IPS-20b (cell line): ENCODE results near the gene SESN1.
"Not testable (repeated sequence)": the region's sequence is repeated elsewhere in the genome, so short reads cannot be mapped to it uniquely, and the experiment has no call there.

Source experiments
- H3K27ac ChIP-seq: one replicate; pipeline ENCODE4 v1.5.1; 2013; ENCODE audit warnings: low read length
- H3K27me3 ChIP-seq: 2 replicates; pipeline ENCODE4 v1.6.1; 2013; ENCODE audit warnings: mild to moderate bottlenecking, low read length, inconsistent platforms; ENCODE audit not compliant: insufficient read depth
- H3K36me3 ChIP-seq: 2 replicates; pipeline ENCODE4 v1.6.1; 2013; ENCODE audit warnings: low read depth, mild to moderate bottlenecking, inconsistent platforms, low read length, moderate library complexity; ENCODE audit not compliant: insufficient read depth
- H3K4me1 ChIP-seq: 2 replicates; pipeline ENCODE4 v1.6.1; 2013; ENCODE audit warnings: mild to moderate bottlenecking, control low read depth, inconsistent platforms, low read length, moderate library complexity; ENCODE audit not compliant: insufficient read depth
- H3K4me3 ChIP-seq: 2 replicates; pipeline ENCODE4 v1.5.1; 2013; ENCODE audit warnings: mild to moderate bottlenecking, low read length, inconsistent platforms
- H3K9ac ChIP-seq: 2 replicates; pipeline ENCODE4 v1.6.1; 2013; ENCODE audit warnings: low read depth, mild to moderate bottlenecking, inconsistent platforms, low read length, moderate library complexity
- H3K9me3 ChIP-seq: 2 replicates; pipeline ENCODE4 v1.6.1; 2013; ENCODE audit warnings: mild to moderate bottlenecking, low read depth, low read length, inconsistent platforms; ENCODE audit not compliant: insufficient read depth

The SESN1 gene

GRCh38 chr6:109093732-109094415 is 772 bp downstream of the SESN1 start:
- Histone ChIP-seq H3K27ac (no peak overlapping the region), H3K36me3 (no peaks in the 10 kb centered on the region), H3K27me3 (no peaks in the 10 kb centered on the region), H3K9ac (peak overlapping the region; percentile 74; the same call in 1 of the 2 replicates), H3K4me1 (peaks cover 17% of the 10 kb centered on the region), H3K4me3 (peak overlapping the region; percentile 98), H3K9me3 (no peaks in the 10 kb centered on the region)

DNA sequence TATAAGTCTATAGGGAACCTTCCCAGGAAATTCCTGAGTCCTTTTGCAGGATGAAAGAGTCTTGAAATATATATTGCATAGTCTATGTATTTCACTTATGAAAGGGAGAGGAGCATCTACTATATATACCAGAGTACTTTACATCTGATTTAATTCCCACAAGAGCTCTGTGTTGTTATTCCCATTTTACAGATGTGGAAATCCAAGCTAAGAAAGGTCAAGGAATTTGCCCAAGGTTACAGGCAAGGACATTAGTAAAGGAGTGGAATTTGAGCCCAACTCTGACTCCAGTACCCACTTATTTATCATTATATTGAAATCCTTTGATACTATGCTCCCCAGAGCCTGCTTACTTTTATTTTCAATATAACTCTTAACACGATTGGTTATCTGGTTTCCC is 2.6 kb downstream of the SESN1 start:
- no peaks in the 10 kb centered on the region for H3K27me3 ChIP-seq
- H3K4me1 ChIP-seq: peaks cover 17% of the 10 kb centered on the region
- no peaks in the 10 kb centered on the region for H3K36me3 ChIP-seq
- H3K4me3 ChIP-seq: peak overlapping the region; percentile 98; the same call in 1 of the 2 replicates
- H3K9ac ChIP-seq: no peak overlapping the region
- H3K27ac ChIP-seq: no peak overlapping the region
- no peaks in the 10 kb centered on the region for H3K9me3 ChIP-seq

- no peak overlapping the region for H3K9ac ChIP-seq
- H3K4me3 ChIP-seq: no peak overlapping the region
- peaks cover 17% of the 10 kb centered on the region for H3K4me1 ChIP-seq
- no peaks in the 10 kb centered on the region for H3K9me3 ChIP-seq
- no peaks in the 10 kb centered on the region for H3K27me3 ChIP-seq
- H3K27ac ChIP-seq: no peak overlapping the region
- no peaks in the 10 kb centered on the region for H3K36me3 ChIP-seq
These were observed 3.2 kb downstream of the SESN1 start for GRCh38 chr6:109091314-109092024.

GRCh38 chr6:109088995-109089394 is 5.7 kb downstream of the SESN1 start:
- Histone ChIP-seq H3K27me3 (no peaks in the 10 kb centered on the region), H3K4me3 (no peak overlapping the region), H3K27ac (no peak overlapping the region), H3K9me3 (no peaks in the 10 kb centered on the region), H3K4me1 (peaks cover 12% of the 10 kb centered on the region), H3K36me3 (no peaks in the 10 kb centered on the region), H3K9ac (no peak overlapping the region)

GRCh38 chr6:109087661-109088264 is 6.9 kb downstream of the SESN1 start:
- H3K27ac ChIP-seq: no peak overlapping the region
- H3K9ac ChIP-seq: no peak overlapping the region
- H3K9me3 ChIP-seq: no peaks in the 10 kb centered on the region
- no peaks in the 10 kb centered on the region for H3K36me3 ChIP-seq
- no peaks in the 10 kb centered on the region for H3K27me3 ChIP-seq
- H3K4me3 ChIP-seq: no peak overlapping the region
- H3K4me1 ChIP-seq: peaks cover 9% of the 10 kb centered on the region

DNA sequence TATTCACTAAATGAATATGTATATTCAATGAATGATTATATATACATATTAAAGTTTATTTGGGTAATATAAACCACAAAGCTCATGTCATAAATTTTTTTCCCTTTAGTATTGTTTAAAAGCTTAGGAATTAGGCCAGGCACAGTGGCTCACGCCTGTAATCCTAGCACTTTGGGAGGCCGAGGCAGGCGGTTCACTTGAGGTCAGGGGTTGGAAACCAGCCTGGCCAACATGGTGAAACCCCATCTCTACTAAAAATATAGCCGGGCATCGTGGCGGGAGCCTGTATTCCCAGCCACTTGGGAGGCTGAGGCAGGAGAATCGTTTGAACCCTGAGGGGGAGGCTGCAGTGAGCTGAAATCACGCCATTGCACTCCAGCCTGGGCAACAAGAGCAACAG is 10.5 kb downstream of the SESN1 start:
- not testable (repeated sequence) for H3K4me1 ChIP-seq

GRCh38 chr6:109083657-109084056 is 11.0 kb downstream of the SESN1 start:
- H3K27ac ChIP-seq: no peak overlapping the region
- no peaks in the 10 kb centered on the region for H3K9me3 ChIP-seq
- no peaks in the 10 kb centered on the region for H3K36me3 ChIP-seq
- H3K4me1 ChIP-seq: no peaks in the 10 kb centered on the region
- no peaks in the 10 kb centered on the region for H3K27me3 ChIP-seq
- H3K9ac ChIP-seq: no peak overlapping the region
- H3K4me3 ChIP-seq: no peak overlapping the region

More for the DNA sequence above, 10.5 kb downstream of the SESN1 start:
- not testable (repeated sequence) for H3K27ac ChIP-seq, H3K9me3 ChIP-seq, H3K36me3 ChIP-seq, H3K27me3 ChIP-seq, H3K4me3 ChIP-seq, H3K9ac ChIP-seq

DNA sequence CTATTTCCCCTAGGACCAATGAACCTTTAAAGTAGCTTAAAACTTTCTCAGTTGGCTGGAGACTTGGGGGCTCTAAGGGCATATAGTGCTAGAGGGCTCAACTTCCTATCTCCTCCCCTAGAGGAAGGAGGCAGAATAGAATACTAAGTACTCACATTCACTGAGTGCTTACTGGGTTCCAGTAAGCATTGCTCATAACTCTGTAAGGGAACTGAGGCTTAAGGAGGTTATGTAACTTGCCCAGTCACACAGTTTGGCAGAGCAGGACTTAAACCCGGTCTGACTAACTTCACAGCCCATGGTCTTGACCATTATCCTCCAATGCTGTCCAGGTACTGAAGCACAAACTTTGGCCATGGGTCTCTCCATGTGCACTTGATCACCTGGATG is 12.5 kb downstream of the SESN1 start:
- Histone ChIP-seq H3K4me3 (no peak overlapping the region), H3K27ac (no peak overlapping the region), H3K27me3 (no peaks in the 10 kb centered on the region), H3K9ac (no peak overlapping the region), H3K4me1 (no peaks in the 10 kb centered on the region), H3K9me3 (no peaks in the 10 kb centered on the region), H3K36me3 (no peaks in the 10 kb centered on the region)

DNA sequence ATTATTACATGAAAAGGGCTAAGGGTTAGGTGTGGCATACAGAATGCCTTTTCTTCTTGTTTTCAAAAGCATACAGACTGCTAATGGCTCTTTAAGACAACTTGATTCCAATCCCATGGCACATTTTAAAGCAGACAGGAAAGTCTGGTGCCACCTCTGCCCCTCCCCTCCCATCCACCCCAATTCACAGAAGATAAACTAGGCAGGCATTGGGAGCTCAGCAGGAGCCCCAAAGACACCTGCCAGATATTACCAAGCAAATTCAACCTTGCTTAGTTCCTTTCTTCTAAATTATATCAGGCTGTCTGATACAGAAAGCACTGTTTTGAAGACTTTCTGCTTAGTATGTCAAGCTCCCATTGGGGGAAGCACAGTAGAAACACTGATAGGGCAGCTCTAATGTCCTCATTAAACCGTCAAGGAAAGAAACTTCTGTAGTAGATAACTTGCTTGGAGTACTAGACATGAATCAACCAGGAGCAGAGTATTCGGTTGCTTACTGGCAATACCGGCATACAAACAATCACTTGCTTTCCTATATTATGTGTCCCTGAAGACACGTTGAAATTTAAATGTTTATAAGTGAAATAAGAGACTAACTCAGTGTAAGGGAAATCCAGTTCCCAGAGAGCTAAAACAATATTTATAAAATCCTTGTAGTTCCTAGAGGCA is 13.0 kb downstream of the SESN1 start:
- H3K4me3 ChIP-seq: no peak overlapping the region
- no peaks in the 10 kb centered on the region for H3K9me3 ChIP-seq
- H3K27me3 ChIP-seq: no peaks in the 10 kb centered on the region
- H3K36me3 ChIP-seq: no peaks in the 10 kb centered on the region
- no peaks in the 10 kb centered on the region for H3K4me1 ChIP-seq
- no peak overlapping the region for H3K9ac ChIP-seq
- H3K27ac ChIP-seq: no peak overlapping the region

DNA sequence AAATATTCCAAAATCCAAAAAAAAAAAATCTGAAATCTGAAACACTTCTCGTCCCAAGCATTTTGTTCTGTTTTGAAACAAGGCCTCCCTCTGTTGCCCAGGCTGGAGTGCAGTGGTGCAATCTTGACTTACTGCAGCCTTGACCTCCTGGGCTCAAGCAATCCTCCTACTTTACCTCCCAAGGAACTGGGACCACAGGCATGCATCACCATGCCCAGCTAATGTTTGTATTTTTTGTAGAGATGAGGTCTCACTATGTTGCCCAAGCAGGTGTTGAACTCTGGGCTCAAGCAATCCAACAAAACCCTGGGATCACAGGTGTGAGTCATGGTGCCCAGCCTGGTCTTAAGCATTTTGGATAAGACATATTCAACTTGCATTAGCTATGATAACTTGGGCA is 13.6 kb downstream of the SESN1 start:
- no peaks in the 10 kb centered on the region for H3K9me3 ChIP-seq
- H3K27ac ChIP-seq: no peak overlapping the region
- no peak overlapping the region for H3K4me3 ChIP-seq
- no peak overlapping the region for H3K9ac ChIP-seq
- H3K36me3 ChIP-seq: no peaks in the 10 kb centered on the region
- no peaks in the 10 kb centered on the region for H3K4me1 ChIP-seq
- H3K27me3 ChIP-seq: no peaks in the 10 kb centered on the region

- H3K36me3 ChIP-seq: no peaks in the 10 kb centered on the region
- H3K9ac ChIP-seq: no peak overlapping the region
- H3K9me3 ChIP-seq: no peaks in the 10 kb centered on the region
- no peak overlapping the region for H3K4me3 ChIP-seq
- no peaks in the 10 kb centered on the region for H3K27me3 ChIP-seq
- H3K27ac ChIP-seq: no peak overlapping the region
- H3K4me1 ChIP-seq: no peaks in the 10 kb centered on the region
These were observed 14.7 kb downstream of the SESN1 start for GRCh38 chr6:109079981-109080380.
